HG03060 (cell line): Measurements from ENCODE around the gene GSDME.
"Not testable (repeated sequence)": the region's sequence is repeated elsewhere in the genome, so short reads cannot be mapped to it uniquely, and the experiment has no call there.

Experiments
- ATAC-seq: cut with Tn5 transposase; IDR thresholded peaks from one replicate; pipeline ENCODE4 v1.9.1; 2021; ENCODE audit warnings: low read depth, moderate number of reproducible peaks; ENCODE audit not compliant: unreplicated experiment

Gene GSDME

DNA sequence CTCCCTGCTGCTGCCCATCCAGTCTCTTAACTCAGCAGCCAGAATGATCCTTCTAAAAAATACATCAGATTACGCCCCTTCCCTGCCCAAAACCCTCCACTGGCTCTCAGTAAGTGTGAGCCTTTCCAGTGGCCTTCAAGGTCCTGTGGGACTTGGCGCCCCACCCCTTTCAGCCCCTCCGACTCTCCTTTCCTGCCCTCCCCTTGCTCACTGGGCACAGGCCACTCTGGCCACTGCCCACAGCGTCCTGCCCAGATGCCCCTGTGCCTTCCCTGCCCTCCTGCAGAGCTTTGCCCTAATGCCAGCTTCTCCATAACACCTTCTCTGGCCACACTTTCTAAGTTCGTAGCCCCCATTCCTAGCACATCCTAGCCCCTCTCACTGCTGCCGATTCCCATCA, 13.8 kb downstream of the GSDME start:
- ATAC-seq = no peak

DNA sequence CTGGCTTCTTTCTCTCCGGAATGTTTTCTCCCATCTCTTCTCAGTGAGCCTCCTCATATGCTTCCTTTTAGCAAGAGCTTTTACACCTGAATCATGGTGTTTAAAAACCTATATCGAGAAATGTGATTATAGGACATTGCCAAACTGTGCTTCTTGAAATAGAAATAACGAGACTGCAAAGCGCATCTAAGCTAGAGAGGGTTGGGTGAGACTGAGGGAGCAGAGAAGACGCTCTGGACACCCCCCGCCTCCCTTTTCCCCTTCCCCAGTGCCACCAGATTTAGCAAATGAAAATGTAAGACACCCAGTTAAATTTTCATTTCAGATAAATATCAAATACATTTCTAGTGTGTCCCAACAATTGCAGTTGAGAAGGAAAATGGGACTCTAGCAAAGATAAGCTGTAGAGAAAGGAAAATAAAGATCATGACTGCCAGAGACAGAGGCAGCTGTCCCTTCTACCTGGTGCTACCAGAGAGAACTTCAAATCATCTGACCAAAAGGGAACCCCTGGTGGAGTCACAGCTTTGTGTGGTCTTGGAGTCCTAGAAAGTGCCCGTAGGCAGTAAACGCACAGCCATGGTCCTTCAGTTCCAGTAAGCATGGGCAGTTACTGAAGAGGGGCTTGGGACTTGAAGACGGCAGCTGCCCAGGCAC, 14.6 kb downstream of the GSDME start:
- ATAC-seq = no peak

DNA sequence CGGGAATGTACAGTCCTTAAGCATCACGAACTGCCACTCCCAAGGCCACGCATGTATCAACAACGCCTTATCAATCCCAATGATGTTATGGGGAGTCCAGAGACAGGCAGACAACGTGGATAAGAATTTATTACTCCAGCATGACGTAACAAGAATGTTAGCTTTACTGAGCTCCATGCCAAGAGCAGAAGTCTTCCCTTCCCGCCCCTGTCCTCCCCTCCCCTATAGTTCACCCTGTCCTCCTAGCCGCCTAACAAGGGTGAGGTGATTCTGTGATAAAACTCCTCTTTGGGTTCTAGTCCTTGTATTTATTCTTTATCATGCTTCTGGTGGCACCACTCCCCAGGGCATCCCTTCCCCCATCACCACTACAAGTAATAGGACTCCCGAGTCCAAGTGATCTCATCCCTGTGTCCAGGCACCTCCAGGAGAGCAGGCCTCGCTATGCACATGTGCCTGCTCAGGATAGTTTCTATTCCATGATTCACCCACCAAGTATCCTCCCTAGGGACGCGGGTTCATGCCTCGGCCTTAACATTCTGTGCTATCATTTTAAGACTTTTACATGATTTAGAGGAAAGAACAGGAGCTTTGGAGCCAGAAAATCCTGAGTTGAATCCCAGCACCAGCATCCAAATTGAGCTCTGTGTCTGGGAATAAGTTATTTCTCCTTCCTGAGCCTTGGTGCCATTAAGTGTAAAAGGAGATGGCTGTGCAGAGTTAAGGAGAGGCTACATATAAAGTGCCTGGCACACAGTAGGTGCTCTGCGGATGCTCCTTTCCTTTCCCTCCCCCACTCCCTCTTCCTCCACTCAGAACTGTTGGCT, 15.4 kb downstream of the GSDME start:
- no peak for ATAC-seq

DNA sequence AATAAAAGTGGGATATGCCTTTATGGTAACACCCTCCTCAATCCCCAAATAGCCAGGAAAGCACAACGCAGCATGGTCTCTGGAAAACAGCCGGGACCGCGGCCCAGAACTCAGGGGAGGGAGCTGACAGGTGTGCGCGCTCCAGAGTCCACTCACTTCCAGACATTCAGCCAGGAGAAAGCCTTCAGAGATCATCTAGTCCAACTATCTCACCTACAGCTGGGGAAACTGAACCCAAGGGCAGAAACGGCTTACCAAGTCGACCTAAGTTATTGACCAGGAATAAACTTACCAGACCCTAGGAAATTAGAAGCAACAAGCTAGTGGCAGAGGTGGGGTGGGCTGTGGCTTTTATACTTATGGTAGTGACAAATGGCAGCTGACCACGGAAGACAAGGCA, 16.4 kb downstream of the GSDME start:
- no peak for ATAC-seq

DNA sequence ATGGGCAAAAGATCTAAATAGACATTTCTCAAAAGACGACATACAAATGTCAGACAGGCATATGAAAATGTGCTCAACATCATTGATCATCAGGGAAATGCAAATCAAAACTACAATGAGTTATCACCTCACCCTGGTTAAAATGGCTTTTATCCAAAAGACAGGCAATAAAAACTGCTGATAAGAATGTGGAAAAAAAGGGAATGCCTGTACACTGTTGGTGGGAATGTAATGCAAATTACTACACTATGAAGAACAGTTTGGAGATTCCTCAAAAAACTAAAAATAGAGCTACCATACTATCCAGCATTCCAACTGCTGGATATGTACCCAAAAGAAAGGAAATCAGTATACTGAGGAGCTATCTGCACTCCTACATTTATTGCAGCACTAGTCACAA, 18.0 kb downstream of the GSDME start:
- ATAC-seq = no peak

DNA sequence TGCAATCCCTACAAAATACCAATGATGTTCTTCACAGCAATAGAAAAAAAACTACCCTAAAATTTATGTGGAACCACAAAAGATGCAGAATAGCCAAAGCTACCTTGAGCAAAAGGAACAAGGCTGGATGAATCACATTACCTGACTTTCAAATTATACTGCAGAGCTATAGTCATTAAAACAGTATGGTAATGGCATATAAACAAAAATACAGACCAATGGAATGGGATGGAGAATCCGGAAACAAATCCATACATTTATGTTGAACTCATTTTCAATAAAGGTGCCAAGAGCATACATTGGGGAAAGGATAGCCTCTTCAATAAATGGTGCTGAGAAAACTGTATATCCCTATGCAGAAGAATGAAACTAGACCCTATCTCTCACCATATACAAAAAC, 18.7 kb downstream of the GSDME start:
- ATAC-seq = no peak

DNA sequence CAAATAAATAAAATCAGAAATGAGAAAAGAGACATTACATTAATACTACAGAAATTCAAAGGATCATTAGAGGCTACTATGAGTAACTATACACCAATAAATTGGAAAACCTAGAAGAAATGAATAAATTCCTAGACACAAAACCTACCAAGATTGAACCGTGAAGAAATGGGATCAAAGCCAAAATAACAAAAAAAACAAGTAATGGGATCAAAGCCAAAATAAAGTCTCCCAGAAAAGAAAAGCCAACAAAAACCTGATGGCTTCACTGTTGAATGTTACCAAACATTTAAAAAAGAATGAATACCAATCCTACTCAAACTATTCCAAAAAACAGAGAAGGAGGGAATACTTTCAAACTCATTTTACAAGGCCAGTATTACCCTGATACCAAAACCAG, 20.0 kb downstream of the GSDME start:
- ATAC-seq = no peak

DNA sequence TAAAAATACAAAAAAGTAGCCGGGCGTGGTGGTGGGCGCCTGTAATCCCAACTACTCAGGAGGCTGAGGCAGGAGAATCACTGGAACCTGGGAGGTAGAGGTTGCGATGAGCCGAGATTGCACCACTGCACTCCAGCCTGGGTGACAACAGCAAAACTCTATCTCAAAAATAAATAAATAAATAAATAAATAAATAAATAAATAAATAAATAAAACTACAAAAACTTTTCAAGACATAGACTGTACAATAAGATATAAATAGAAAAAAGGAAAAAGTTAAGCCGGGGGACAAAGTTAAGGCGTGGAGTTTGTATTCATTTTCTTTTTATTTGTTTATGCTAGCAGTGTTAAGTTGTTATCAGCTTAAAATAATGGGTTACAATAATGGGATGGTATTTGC, 21.7 kb downstream of the GSDME start:
- ATAC-seq = not testable (repeated sequence)

DNA sequence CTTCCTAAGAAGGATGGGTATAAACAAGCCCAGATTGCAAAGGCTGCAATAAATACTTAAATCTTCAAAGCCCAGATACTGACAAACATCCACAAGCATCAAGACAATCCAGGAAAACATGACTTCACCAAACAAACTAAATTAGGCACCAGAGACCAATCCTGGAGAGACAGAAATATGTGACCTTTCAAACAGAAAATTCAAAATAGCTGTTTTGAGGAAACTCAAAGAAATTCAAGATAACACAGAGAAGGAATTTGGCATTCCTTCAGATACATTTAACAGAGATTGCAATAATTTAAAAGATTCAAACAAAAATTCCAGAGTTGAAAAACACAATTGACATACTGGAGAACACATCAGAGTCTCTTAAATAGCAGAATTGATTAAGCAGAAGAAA, 23.0 kb downstream of the GSDME start:
- no peak for ATAC-seq

DNA sequence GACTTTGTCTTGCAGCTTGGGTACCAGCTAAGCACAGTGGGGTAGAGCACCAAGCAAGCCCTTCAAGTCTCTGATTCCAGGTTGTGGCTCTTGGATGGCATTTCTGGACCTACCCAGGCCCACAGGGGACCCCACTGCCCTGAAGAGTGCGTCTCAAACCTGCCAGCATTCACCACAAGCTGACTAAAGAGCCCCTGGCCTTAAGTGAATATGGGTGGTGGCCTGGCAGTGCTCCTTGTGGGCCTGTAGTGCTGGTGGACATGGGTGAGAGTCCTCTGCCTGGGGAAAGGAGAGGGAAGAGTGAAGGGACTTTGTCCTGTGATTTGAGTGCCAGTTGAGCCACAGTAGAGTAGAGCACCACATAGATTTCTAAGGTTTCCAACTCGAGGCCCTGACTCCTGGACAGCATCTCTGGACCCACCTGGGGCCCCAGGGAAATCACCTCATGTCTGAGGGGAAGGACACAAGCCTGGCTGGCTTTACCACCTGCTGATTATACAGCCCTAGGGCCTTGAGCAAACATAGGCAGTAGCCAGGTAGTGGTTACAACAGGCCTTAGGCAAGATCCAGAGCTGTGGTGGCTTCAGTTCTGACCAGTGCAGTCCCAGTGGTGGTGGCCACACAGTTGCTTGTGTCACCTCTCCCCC, 23.7 kb downstream of the GSDME start:
- no peak for ATAC-seq

DNA sequence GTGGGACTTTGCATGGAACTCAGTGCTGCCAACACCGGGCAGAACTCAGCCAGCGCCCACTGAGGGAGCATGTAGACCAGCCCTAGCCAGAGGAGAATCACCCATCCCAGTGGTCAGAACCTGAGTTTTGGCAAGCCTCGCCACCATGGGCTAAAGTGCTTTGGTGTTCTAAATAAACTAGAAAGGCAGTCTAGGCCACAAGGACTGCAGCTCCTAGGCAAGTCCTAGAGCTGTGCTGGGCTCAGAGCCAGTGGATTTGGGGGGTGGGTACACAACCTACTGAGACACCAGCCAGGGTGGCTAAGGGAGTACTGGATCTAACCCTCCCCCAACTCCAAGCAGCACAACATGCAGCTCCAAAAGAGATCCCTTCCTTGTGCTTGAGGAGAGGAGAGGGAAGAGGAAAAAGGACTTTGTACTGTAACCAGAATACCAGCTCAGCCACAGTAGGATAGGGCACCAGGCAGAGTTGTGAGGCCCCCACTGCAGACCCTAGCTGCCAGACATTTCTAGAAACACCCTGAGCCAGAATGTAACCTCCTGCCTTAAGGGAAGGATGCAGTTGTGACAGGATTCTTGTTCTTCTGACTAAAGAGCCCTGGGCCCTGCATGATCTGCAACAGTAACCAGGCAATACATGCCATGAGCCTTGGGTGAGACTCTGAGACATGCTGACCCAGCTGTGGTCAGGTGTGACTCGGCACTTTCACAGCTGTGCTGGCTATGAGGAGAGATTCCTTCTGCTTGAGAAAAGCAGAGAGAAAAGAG, 24.4 kb downstream of the GSDME start:
- ATAC-seq = peak; percentile 77

DNA sequence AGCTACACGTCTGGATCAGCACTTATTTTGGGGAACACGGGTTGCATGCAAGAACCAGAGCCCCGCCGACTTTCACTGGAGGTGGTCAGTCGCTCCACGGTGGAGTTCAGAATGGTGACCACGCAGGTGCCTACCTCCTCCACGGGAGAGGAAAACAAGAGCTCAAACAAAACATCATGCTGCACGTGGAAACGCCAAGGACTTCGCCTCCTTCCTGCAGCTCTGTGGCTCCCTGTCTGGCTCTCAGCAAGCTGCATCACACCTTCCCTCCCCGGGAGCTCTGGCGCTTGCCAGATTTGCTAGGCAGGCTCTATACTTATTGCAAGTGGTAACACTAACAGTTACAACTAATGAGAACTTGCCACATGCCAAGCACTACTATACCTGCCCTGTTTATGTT, 26.0 kb downstream of the GSDME start:
- no peak for ATAC-seq

DNA sequence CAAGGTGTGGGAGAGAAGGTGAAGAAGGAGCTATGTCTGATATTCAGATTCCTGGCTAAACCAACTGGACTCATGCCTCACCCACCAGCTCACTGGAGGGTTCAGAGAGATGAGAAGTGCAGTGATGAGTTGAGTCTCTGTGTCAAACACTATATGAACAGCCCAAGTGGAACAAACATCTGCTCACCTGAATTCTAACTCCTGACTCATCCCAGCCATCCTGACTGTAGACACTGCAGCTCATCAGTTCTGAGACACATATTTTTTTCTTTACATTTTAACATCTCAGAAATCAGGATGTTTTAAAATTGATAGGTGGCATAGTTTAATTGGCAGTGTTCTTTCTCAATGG, 27.3 kb downstream of the GSDME start:
- ATAC-seq = no peak

DNA sequence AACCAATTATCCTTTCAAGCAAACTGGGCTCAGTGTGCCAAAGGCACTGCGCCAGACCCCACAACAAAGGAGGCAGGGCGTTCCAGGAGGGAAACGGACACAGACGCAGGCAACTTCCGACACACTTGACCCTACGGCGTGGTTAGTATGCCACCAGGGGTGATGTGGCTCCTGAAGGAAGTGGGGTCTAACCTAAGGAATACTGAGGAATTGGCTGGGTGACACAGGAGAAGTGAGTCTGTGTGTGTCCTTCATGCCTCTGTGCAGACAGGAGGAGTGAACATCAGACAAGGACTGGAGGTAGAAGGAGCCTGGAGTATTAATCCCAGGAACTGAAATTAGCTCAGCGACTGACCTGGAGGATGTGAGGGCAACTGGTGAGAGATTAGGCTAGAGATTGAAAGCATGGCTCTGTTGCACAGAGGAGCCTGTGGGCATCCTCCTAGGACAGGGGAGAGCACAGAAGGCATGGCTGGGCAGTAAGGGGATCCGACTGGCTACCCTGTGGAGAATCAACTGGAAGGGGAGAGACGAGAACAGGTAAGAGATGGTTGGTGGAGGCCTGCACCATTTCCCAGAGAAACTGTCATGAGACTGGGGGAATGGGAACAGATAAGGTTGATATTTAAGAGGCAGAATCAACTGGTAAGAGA, 27.8 kb downstream of the GSDME start:
- ATAC-seq = no peak

DNA sequence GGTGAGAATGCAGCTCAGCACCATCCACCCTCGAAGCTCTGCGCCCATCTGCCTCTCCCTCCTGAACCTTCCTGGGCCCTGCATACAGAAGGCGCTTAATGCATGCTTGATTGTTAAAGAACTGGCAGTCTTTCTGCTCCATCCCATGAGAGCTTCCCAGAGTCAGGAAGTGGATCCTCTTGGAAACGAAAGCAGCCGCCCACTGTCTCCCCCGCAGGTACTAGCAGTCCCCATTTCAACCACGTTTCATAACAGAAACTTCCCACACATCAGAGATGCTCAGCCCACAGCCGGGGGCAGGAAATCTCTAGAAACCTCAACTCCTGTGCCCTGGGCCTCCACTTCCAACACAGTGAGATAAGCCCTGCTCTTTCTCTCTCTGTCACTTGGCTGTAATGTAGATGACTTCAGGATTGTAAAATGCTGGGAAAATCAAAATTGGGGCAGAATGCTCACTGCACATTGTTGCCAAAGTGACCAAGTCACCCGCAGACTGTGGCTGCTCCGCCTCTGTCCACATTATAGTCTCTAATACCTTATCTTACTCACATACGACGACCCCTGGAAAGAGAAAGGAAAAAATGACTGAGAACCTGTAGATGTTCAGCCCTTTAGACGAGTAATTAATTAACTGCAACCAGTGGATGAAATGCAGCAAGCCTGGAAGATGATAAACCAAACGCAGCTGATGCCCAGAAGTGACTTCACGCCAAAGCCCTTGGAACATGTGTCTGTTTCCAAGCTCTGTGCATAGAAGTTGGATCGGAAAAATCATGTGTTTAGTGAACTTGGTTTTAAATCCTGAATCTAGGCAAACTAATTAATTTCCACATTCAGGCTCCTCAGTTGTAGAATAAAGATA, 28.5 kb downstream of the GSDME start:
- ATAC-seq = no peak

DNA sequence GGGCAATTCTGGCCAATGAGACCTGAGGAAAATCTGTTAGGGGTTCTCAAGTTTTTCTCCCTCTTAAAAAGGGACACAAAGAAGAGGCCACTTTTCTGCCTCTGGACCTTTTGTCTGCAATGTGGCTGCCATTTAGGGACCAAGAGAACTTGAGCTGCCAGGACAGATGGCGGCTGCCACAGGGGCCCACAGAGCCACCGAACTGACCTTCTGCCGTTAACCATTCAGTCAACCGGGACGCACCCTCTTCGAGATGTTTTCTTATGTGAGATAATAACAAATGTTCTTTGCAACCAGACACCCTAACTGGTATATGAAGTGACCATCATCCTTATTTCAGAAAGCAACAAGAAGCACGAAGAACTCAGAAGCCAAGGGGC, 29.2 kb downstream of the GSDME start:
- no peak for ATAC-seq

DNA sequence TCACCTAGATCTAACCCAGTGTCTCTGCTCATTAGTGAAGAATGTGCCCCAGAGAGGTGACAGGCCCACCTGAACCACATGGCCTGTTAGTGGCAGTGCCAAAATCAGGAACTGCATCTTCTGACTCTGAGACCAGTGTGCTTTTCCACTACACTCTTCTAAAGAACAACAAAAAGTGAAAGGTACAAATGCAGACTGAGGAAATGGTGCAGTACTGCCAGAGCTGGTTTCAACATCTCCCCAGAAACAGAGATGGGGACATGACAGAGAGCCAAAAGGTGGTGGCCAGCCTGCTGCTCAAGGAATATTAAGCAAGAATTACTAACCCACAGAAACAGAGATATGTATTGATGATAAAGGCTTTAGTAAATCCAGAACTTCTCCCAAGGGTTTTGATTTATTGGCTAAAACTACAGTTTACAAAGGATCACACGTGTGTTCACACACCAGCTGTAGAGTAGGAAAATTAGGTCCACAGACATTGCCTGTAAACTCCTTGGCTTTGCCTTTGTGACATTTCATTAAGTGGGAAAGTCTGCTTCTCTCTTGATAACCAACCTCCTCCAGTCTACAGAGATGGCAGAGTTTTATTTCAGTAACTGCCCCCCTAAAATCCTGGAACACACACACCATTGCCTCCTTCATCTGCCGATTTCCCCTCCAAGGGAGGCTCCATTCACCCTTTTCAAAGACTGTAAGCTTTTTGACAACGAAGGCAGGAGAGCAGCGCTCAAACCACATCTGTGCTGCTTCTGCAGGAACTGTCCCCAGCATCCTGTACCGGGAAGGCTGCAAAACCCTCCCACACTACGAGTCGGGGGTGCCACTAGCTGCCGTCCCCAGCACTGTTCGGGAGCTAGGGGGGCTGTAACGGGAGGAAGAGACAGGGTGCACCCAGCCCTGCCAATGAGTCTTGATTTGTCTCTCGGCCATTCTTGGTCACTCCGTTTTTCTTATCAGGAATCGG, 29.8 kb downstream of the GSDME start:
- ATAC-seq = peak; percentile 30

DNA sequence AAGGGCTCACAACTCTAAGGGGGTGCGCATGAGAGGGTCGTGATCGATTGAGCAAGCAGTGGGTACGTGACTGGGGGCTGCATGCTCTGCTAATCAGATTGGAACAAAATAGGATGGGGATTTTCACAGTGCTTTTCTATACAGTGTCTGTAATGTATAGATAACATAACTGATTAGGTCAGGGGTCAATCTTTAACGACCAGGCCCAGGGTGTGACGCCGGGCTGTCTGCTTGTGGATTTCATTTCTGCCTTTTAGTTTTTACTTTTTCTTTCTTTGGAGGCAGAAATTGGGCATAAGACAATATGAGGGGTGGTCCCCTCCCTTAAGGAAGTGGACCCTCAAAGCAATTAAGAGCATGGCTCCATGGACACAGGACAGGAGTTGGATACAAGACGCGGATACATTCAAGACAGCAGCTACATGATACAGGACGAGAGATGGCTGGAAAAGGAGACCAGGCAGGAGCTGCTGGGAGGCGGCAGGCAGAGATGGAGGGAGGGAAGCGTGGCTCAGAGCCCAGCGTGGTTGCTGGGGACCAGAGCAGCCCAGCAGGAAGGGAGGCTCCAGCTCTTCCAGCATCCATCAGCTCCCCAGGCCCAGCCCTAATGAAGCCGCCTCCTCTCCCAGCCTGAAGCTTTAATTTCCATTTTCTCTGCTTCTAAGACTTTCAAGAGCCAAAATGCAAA, 31.6 kb downstream of the GSDME start:
- no peak for ATAC-seq
